D341Med (cell line): ENCODE data around the gene FAM177A1.
"Not testable (repeated sequence)": the region's sequence is repeated elsewhere in the genome, so short reads cannot be mapped to it uniquely, and the experiment has no call there.

Experiments used
- DNase-seq: peaks from one replicate; pipeline ENCODE4 v3.0.0; 2012; ENCODE audit warnings: low spot score

Gene FAM177A1, protein sequence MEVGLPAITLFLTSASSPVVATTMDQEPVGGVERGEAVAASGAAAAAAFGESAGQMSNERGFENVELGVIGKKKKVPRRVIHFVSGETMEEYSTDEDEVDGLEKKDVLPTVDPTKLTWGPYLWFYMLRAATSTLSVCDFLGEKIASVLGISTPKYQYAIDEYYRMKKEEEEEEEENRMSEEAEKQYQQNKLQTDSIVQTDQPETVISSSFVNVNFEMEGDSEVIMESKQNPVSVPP

DNA sequence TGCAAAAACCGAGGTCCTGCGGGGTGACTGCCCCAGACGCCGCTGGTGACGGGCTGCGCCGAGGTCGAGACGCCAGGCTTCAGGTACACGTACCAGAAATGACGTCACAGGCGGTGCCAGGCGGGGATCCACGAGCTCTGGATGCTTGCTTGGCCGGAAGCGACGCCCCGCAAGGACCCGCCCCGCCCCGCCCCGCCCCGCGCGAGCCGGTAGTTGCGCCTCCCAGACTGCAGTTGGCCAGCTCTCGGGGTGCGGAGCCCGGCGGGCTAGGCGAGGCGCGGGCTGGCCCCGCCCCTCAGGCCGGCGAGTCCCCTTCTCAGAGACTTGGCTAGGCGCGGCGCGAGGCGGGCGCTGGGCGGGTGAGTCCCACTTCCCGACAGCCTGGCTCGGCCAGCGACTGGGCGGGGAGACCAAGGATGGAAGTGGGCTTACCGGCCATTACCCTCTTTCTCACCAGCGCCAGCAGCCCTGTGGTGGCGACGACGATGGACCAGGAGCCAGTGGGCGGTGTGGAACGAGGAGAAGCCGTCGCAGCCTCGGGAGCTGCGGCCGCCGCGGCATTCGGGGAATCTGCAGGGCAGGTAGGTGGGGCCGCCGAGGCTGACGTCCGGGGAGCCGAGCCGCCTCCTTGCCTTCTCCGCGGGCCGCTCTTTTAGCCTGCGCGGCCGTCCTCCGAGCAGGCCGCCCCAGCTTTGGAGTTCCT is at the start of gene FAM177A1:
Gene FAM177A1 (plus strand): TSS at position 225 of the 703 bp plus-strand sequence. CDS start 192 bp downstream, at position 417.
- DNase-seq: peak; percentile 98

DNA sequence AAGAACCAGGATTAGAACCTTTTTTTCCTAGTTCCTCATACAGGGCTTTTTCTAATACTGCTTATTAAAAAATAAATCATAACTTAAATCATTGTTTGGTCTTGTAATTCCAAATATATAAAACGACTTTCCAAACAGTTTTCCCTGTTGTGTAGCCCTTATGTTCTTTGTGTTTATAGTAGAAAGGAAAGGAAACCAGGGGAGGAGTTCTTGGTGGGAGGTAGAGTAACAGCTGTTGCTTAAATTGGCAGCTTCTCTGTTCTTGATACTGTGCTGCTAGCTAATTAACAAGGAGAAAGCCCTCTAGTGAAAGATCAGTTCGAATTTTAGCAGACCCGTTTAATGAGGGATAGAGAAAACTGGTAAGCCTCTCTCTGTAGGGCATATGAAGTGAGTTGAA is 48.3 kb upstream of the FAM177A1 start:
- DNase-seq: peak; percentile 30

DNA sequence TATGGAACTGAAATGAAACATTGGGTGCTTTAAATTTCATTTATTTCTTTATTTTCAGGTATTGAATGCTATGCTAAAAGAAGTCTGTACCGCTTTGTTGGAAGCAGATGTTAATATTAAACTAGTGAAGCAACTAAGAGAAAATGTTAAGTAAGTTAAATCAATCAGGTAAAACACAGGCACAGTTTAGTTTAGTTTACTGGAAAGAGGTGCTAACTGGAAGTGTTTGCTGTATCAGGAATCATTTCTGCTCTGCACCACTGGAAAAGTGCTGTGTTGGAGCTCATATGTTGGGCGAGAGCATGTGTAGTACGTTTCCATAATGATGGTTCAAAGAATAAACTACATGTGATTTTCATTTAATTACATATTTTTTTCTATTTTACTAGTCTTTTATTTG is 46.6 kb upstream of the FAM177A1 start:
- DNase-seq: no peak

DNA sequence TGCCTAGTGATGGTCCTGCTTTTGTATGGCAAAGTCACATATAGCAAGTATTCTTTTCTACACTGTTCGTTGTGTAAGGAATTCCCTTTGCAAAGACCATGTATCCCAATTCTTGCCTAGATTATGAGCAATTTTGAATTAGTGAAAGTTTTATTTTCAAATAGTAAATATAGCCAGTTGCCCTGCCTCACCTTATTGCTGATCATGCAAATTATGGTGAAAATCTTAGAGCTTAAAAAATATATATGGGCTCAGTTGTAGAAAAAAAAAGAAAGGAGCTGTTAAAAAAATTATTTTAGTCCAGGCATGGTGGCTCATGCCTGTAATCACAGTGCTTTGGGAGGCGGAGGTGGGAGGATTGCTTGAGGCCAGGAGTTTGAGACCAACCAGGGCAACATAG is 44.5 kb upstream of the FAM177A1 start:
- DNase-seq: no peak

DNA sequence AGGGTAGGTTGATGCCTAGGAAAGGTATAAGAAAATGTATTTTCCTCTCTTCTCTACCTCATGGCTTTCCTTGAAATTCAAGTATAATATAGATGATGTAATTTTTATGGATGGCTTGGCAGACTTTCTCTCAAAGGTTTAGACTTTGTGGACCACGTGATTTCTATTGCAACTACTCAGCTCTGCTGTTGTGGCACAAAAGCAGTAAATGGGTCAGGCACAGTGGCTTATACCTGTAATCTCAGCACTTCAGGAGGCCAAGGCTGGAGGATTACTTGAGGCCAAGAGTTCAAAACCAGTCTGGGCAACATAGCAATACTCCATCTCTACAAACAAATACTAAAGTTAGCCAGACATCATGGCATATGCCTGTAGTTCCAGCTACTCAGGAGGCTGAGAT is 41.2 kb upstream of the FAM177A1 start:
- DNase-seq: no peak

DNA sequence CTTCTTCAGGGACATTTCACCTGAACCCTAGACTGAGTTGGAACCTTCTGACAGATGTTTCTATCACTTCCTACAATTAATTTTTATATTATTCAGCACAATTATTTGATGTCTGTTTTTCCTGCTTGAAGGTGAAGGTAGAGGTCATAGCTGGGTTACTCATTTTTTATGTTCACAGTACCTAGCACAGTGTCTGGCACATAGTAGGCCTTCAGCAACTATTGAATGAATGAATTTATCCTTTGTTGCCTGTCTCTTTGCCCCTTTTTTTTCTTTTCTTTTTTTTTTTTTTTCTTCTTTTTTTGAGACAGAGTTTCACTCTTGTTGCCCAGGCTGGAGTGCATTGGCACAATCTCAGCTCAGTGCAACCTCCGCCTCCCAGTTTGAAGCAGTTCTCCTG is 29.5 kb upstream of the FAM177A1 start:
- no peak for DNase-seq

DNA sequence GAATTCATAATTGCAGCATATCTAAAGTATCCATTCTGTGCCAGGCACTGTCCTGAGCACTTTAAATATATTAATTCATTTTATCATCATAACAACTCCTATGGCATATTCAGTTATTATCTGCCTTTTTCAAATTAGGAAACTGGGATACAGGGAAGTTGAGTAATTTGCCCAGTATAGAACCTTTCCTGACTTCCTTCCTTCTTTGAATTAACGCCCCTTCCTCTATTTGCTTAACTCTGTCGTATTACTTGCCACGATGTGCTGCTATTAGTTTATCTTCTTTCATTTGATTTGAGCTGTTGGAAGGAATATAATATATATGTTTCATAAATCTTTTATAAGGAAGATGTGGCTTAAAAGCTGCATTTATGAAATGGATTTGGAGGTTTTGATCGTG is 25.4 kb upstream of the FAM177A1 start:
- DNase-seq: no peak

DNA sequence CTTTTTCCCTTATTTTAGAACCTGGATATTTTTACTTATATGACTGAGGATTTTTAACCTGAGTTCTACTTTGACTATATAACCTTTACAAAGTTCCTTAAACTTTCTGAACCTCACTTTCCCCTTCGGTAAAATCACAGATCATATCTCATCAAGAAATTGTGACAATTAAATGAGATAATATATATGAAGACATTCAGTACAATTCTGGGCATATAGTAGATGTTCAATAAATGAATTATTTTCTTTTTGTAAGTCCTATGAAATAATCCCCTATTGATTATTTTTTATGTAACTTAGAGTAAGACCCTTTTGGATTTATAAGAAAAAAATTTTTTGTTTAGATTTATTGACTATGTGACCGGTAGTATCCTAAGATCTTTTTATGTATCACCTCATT is 17.6 kb upstream of the FAM177A1 start:
- no peak for DNase-seq

DNA sequence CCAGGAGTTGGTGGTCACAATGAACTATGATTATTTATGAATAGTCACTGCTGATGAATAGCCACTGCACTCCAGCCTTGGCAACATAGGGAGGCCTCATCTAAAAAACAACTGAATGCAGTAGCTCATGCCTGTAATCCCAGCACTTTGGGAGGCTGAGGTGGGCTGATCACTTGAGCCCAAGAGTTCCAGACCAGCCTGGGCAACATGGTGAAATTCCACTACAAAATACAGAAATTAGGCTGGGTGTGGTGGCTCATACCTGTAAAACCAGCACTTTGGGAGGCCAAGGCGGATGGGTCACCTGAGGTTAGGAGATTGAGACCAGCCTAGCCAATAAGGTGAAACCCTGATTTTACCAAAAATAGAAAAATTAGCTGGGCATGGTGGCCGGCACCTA is 13.5 kb upstream of the FAM177A1 start:
- no peak for DNase-seq

DNA sequence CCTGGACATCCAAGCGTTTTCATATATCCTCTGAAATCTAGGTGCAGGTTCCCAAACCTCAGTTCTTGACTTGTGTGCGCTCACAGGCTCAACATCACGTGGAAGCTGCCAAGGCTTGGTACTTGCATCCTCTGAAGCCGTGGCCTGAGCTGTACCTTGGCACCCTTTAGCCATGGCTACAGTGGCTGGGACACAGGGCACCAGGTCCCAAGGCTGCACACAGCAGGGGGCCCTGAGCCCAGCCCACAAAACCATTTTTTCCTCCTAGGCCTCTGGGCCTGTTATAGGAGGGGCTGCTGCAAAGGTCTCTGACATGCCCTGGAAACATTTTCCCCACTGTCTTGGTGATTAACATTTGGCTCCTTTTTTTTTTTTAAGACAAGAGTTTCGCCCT is 11.6 kb upstream of the FAM177A1 start:
- no peak for DNase-seq

DNA sequence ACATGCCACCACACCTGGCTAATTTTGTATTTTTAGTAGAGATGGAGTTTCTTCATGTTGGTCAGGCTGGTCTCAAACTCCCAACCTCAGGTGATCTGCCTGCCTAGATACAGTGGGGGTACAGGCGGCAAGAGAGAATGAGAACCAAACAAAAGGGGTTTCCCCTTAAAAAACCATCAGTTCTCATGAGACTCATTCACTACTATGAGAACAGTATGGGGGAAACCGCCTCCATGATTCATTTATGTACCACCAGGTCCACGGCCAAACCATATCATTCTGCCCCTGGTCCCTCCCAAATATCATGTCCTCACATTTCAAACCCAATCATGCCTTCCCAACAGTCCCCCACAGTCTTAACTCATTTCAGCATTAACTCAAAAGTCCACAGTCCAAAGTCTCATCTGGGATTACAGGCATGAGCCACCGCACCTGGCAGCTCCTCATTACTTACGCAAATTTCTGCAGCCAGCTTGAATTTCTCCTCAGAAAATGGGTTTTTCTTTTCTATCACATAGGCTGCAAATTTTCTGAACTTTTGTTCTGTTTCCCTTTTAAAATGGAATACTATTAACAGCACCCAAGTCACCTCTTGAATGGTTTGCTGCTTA is 11.0 kb upstream of the FAM177A1 start:
- DNase-seq: not testable (repeated sequence)

DNA sequence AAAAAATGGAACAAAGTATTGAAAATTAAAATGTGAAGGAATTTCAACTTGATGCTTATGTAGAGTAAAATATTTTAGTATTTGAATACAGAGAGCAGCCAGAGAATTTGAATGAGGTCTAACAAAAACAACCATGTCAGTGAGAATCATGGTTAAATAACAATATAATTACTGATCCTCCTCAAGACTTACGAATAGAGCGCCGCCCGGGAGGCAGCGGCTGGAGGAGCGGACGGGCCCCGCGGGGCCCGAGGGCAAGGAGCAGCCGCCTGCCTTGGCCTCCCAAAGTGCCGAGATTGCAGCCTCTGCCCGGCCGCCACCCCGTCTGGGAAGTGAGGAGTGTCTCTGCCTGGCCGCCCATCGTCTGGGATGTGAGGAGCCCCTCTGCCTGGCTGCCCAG is 7.8 kb upstream of the FAM177A1 start:
- not testable (repeated sequence) for DNase-seq

DNA sequence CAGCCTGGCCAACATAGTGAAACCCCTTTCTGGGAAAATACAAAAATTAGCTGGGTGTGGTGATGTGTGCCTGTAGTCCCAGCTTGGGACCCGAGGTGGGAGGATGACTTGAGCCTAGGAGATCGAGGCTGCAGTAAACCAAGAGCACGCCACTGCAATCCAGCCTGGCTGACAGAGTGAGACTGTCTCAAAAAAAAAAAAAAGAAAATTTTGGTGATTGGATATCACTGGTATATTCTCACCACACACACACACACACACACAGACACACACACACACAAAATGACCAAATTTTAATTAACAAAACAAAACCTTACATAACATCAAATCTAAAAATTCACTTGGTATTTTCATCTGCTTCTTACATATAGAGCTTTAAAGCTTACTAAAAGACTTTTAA is 3.4 kb upstream of the FAM177A1 start:
- DNase-seq: no peak

DNA sequence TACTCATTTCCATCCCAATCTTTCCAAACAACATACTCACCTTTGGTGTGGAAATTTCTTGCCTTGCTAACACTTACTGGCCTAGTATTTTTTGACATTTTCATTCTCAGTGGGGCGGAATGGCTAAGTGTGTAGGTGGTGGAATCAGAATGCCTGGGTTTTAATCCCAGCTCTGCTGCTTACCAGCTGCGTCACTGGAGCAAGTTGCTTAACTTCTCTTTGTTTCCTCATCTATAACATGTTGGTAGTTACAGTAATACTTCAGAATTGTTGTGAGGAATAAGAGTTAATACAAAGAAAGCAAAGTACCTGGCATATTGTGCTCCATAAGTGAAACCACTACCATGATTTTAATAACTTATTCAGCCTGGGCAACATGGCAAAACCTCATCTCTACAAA is 3.0 kb upstream of the FAM177A1 start:
- DNase-seq: no peak

DNA sequence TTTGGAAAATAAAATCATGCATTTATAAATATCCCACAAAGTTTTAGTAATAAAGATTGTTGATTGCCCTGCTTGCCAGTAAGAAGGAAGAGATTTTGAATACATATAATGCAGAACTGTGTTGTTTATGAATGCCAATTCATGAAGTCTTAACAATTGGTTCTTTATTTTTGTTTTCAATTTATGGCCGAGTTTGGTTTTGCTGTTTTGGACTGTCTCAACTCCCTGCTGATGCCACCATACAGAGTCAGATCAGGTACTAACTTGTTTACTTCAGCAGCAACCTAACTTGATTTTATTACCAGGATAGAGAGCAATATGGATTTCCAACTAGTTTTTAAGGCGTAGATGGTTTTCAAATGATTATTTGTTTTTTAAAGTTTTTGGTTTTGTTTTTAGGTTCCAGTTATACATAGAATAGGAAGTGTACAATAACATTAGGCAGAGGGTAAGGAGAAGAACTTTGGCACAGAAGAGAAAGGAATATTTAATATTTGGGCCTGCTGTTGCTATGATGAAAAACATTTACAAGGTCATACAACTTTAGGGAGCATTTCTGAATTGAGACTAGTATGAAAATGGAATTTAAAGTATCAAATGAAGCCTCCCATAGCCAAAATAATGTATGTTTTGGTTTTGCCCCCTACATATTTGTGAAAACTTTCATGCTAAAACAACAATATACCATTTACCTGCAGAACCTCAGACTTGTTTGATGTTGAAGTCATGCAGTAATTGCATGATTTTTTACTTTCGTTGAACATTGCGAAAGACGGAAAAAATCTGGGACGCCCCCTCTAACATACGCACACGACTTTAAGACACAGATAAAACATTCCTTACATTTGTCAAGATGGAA is 904 bp upstream of the FAM177A1 start:
- no peak for DNase-seq

DNA sequence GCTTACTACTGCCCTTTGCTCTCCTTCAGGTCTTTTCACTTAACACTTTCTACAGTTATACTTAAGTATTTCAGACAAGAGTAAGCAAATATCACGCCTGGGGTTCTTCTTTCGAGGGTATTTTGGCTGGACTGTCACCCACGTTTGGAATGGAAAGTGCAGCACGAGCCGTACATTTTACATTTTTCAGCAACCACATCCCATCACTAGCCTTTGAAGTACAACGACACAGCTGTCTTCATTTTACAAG is 349 bp upstream of the FAM177A1 start:
- no peak for DNase-seq

DNA sequence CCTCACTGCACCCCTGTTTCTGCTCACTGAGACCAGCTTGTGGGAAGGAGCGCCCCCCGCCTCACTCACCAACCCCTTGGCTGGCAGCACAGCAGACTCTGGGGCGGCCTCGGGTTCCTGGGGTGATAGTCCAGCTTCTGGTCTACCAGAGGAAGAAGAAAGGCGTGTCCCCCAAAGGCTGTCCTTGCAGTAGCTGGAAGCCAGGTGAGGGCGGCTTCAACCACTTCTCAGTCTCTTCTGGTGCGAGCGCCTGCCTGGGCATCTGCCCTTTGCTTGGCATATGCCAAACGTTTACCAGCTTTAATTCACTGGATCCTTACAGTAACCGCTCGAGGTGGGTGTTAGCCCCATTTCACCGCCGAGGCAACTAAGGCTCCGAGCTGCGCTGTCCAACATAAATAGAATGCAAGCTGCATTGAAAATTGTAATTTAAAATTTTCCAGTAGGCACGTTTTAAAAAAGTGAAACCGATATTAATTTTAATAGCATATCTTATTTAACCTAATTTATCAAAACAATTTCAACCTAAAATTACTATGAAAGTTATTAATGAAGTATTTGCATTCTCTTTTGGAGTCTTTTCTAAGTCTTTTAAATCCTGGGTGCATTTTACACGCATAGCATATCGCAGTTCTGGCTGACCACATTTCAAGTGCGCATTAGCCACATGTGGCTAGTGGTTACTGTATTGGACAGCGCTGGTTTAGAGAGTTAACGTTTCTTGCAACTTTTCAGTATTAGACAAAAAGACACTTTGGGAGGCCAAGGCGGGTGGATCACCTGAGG is 872 bp downstream of the FAM177A1 start:
- DNase-seq: no peak

DNA sequence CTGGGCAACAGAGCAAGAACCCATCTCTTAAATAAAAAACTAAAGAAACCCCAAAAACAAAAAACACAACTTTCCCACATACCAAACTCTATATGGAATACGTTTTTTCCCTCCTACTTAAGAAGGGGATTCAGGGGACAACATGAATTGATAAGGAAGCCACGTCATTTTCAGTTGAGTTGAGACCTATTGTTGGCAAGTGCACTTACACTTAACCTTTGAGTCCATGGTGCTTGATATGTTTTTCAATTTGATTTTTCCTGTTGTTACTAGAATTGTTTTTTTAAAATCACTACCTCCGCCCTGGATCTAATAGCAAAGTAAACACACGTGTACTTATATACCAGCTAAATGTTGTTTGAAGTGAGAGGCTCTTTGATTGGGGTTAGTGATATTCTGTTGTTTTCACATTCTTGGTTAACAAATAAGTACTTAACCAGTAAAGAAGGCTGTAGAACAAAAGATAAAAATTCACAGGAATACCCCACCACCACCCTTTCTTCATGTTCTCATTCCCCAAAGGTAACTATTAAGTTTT is 2.0 kb downstream of the FAM177A1 start:
- no peak for DNase-seq

DNA sequence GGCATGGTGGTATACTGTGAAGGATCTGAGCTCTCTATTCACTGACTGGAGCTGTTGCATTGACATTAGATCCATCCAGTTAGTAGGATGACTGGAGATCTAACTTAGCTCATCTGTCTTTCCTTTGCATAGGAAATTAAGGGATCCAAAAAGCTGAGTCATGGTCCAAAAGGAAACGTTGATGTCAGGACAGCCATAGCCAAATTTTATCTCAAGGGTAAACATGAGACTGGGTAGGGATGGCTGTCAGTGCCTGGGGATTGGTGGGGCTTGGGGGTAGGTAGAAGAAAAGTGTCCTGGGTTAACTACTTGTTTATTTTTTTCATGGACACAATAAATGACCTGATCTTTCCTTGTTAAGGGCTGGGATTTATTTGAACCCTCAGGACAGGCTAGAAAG is 4.6 kb downstream of the FAM177A1 start:
- DNase-seq: no peak

DNA sequence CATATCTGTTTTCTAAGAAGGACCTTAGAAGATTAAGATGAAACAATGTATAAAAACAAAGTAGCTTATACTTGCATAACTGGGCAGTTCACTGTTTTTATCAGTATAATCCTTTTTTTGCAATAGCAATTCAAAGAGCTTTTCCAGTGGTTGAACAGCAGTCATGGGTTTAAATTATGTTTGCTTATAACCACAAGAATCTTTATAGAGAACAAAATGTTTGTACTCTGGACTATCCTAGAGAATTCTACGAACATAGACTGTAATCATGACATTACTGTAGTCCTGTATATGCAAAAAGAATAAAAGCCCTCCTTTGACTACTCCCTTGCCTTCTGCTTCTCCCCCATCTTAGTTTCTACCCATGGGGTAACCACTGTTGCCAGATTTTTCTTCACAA is 5.7 kb downstream of the FAM177A1 start:
- no peak for DNase-seq

DNA sequence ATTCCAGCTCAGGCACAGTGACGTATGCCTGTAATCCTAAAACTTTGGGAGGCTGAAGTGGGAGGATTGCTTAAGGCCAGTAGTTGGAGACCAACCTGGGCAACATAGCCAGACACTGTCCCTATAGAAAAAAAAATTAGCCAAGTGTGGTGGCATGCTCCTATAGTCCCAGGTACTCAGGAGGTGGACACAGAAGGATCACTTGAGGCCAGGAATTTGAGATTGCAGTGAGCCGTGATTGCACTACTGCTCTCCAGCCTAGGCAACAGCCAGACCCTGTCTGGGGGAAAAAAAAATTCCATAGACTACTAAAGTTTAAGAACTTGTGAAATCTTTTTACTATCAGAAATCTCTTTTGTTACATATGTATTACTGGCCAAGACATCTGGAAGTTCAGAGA is 6.6 kb downstream of the FAM177A1 start:
- DNase-seq: no peak
